Urothelium cell line (cell line): ENCODE measurements around the gene NCAPD3.
"Not testable (repeated sequence)": the region's sequence is repeated elsewhere in the genome, so short reads cannot be mapped to it uniquely, and the experiment has no call there.

Source experiments
- DNase-seq: peaks from one replicate; pipeline ENCODE4 v3.0.0; 2011; ENCODE audit warnings: low spot score, mixed read lengths
- FAIRE-seq: peaks from 2 replicates; lab custom pipeline; 2011; peaks lifted over from hg19 to GRCh38; lab: Jason Lieb, UNC

The NCAPD3 gene

GRCh38 chr11:134226806-134227325 lies 3.1 kb upstream of the NCAPD3 start:
- DNase-seq, result no peak
- FAIRE-seq, result no peak

GRCh38 chr11:134224710-134225664 lies 1.2 kb upstream of the NCAPD3 start:
- FAIRE-seq (no peak), DNase-seq (peak; percentile 38)

DNA sequence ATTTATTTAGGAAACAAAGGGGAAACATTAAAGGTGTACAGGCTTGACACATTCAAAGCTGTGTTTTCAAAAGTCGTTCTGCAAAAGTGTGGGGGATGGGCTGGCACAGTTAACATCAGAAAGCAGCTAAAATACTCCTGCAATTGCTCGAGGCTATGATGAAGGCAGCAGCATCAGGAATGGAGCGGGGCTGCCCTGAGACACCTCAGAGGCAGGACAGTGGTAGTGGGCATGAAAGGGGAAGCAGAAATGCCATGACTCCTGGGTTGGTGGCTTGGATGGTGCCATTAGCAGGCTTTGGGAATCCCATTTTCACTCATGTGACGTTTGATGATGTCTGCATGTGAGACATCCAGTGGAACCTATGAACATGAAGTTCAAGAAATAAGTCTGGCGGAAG lies 646 bp downstream of the NCAPD3 start:
- DNase-seq (no peak), FAIRE-seq (no peak)

DNA sequence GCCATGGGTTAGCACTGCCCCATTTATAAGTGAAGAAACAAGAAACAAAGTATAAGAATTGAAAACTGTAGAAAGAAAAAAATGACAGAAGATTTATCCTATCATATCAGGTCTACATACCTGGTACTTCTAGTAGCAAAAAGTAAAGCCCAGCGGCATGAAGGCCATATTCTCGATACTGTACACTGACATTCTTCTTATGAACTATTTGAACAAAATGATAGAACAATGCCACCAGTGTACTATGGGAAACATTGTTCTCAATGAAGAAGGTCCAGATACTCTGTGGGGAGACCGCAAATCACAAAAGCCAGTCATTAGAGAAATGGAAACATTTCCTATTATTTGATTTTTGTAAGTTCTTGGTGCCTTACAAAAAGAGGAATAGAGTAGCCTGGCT lies 7.0 kb downstream of the NCAPD3 start:
- DNase-seq (no peak), FAIRE-seq (no peak)

DNA sequence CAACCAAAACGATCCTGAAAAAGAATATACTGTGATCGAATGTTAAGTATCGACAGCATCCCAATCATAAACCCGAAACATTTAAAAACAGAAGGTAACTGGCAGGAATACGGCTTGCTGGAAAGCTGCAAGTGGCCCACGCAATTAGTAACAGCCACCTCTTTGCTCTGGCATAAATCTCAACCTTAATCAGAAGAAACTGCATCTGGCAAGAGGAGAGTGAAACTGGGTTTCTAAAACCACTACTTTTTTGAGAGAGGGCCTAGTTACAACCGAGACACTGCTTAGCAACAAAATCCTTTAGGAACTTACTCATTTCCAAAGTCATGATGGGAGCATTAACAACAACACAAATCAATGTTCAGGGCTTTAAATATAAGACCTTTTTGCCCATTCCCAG lies 7.9 kb downstream of the NCAPD3 start:
- FAIRE-seq, result no peak

DNA sequence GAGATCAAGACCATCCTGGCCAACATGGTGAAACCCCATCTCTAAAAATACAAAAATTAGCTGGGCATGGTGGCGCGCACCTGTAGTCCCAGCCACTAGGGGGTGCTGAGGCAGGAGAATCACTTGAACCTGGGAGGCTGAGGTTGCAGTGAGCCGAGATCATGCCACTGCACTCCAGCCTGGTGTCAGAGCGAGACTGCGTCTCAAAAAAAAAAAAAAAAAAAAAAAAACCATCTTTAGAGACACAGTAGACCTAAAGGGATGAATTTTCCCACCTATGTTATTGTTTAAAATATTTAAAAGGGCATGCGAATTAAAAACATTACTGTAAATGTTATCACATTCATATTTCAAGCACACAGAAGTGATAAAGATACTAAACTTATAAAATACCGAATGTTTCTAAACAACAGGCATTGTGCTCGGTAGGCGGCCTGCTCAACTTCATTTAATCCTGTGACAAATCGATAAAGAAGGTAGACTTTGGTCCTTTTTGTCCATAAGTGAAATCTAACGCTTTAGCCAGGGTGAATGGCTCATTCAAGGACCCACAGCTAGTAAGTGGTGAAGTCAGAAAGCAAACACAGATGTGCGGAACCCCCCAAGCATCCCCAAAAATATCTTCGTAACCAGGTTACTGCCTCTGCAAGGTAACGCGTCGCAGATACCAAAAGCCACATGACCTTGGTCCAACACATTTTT lies 16.1 kb downstream of the NCAPD3 start:
- no peak for DNase-seq

More for the DNA sequence above, 7.9 kb downstream of the NCAPD3 start:
- no peak for DNase-seq

DNA sequence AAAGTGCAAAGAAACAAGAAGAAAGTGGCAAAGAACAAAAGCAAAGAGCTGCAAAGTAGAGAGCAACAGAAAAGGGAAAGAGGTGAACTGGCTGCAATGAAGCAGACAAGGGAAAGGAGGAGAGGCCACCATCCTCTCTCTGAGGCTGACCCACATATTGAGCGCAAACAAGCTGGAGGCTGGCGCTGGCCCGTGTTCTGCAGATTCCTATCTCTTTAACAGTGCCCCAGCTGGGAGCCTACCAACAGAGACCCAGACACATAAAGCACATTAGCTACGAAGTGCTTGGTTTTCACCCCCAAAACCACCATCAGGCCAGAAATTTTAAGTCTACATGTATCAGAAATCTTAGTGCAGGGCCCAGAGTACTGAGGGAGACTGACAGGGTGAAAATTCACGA lies 17.6 kb downstream of the NCAPD3 start:
- DNase-seq (no peak), FAIRE-seq (no peak)

More for the DNA sequence above, 16.1 kb downstream of the NCAPD3 start:
- no peak for FAIRE-seq

DNA sequence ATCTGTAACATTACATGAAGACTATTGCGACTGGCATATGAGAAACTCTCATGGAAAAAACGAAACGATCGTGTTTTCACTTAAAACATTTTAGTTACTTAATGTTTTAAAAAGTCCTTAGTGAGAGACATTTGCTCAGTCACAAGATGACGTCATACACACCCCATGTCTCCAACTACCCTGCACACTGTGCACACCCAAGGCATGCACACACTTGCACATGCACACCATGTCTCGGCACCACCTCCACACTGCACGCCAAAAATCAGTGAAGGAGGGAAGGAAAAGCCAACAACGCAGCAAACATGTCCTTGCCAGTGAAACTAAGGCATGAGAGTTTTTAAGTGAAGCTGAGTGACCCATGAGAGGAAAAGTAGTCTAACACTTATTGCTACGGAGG lies 18.0 kb downstream of the NCAPD3 start:
- DNase-seq (no peak), FAIRE-seq (no peak)

GRCh38 chr11:134202661-134203060 lies 21.1 kb downstream of the NCAPD3 start:
- no peak for FAIRE-seq
- DNase-seq, result no peak

DNA sequence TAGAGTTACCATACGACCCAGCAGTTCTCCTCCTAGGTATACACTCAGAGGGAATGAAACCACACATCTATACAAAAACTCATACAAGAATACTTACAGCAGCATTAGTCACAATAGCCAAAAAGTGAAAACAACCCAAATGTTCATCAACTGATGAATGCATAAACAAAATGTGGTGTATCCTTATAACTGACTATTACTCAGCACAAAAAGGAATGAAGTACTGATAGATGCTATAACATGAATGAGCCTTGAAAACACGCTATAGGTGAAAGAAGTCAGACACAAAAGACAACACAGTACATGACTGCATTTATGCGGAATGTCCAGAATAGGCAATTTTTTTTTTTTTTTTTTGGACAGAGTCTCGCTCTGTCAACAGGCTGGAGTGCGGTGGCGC lies 23.1 kb downstream of the NCAPD3 start:
- no peak for DNase-seq
- FAIRE-seq, result no peak

DNA sequence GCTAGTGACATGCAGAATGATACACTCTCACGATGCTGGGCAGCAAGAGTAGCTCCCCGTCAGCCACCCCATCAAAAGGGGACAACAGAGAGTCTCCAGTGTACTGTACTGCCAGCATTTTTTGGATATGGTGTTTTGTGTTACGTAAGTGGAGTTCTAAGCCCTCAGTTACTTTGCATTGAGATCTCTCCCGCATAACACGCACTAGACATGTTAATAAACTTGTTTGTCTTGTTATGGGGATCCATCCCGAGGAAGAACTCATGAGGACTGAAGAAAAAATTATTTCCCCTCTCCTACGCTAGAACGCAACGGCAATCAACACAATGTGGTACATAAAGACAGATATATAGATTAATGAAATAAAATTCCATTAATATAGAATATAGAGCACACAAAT lies 24.2 kb downstream of the NCAPD3 start:
- DNase-seq (no peak), FAIRE-seq (no peak)

GRCh38 chr11:134196756-134197155 lies 27.0 kb downstream of the NCAPD3 start:
- DNase-seq, result no peak
- no peak for FAIRE-seq

DNA sequence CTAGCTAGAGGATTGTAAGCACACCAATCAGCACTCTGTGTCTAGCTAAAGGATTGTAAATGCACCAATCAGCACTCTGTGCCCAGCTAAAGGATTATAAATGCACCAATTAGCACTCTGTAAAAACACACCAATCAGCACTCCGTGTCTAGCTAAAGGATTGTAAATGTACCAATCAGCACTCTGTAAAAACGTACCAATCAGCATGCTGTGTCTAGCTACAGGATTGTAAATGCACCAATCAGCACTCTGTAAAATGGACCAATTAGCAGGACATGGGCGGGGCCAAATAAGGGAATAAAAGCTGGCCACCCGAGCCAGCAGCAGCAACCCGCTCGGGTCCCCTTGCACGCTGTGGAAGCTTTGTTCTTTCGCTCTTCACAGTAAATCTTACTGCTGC lies 35.7 kb downstream of the NCAPD3 start:
- DNase-seq, FAIRE-seq: not testable (repeated sequence)

- FAIRE-seq, result no peak
- peak; percentile 4 for DNase-seq
Observed at GRCh38 chr11:134181707-134182106, 42.1 kb downstream of the NCAPD3 start.

- no peak for DNase-seq
- no peak for FAIRE-seq
Observed at GRCh38 chr11:134178032-134178674, 45.6 kb downstream of the NCAPD3 start.

DNA sequence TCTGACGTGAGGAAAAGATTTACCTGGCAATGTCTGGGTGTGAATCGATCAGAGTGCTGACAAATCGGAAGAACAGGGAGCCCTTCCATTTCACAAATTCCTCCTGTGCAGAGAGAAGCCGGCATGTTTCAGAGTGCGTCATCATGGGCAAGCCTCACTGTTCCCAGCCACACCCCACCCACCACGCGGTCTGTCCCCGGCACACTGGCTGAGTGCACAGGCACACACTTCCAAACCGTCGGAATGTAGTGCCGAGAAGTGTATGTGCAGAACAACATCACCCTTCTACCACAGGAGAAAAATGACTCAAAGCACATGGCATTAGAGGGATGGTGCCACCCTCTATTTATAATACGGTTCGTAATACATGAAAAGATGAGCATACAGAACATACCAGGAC lies 47.5 kb downstream of the NCAPD3 start:
- no peak for DNase-seq
- no peak for FAIRE-seq

DNA sequence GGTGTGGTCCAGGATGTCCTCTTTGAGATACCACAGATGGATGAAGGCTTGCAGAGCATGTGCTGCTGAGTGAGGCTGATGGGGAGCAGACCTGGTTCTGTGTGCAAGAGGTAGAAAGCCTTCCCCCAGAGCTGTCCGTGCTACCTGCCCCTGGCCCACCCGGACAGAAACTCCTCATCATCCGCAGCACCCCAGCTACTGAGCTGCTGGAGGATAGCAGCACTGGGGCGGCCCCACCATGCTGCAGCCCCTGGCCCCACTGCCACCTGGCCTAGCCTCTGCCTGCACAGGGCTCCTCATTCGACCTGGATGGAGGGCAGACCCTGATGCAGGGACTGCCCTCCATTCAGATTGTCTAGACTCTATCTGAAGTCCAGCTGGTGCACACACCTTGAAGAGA lies 50.5 kb downstream of the NCAPD3 start:
- no peak for FAIRE-seq
- no peak for DNase-seq

DNA sequence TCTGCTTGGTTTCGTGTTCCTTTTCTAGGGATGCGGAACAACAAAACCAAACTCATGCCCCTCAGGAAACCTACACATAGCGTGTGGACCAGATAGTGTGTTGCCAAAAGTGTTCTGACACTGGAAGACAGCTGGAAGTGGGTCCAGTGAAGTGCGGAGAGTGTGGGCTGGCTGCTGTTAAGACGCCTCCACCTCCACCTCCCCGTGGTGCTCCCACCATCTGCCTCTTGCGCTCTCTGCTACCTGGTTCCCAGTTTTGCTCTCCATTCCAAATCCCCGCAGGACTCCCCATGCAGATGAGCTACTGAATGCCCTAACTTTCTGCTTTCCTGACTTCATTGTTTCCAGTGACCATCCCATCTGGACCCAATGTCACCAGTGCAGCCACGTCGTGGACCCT lies 51.8 kb downstream of the NCAPD3 start:
- DNase-seq (no peak), FAIRE-seq (no peak)

- FAIRE-seq, result no peak
- no peak for DNase-seq
Observed at GRCh38 chr11:134170919-134171281, 52.9 kb downstream of the NCAPD3 start.

- FAIRE-seq (no peak), DNase-seq (no peak)
Observed at GRCh38 chr11:134170177-134170918, 53.4 kb downstream of the NCAPD3 start.
